Measurements from ENCODE around the gene INIP.
A peak's percentile ranks its signal among the peaks of the same experiment; 100 is the strongest.

The INIP gene, protein sequence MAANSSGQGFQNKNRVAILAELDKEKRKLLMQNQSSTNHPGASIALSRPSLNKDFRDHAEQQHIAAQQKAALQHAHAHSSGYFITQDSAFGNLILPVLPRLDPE

DNA sequence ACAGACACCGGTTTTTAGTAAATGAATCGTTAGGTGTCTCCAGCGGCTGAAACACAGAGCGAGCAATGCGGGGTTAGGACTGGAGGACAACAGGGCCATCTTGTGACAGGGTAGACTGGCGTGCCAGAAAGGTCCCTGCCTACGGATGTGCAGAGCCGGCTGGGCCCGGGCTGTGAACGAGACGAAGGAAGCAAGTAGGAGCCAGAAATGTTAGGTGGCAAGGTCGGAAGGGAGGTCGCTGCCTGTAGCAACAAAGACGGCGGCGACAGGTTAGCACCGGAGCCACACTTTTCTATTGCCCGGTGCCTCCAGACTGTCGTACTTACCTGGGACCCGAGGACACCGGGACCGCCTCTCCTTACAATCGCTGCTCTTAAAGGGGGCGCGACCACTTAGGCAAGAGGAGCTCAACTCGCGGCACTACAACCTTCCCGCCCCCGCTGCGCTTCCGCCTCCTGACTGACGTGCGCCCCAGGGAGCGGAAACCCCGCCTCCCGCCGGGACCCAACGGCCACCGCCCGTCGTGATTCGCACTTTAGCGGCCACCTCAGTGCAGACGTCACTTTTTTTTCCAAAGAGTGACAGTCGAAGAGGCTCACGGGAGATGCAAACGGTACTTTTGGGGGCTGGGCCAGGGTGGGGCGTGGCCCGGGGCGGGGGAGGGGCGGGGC is at the start of gene INIP:
Gene INIP (minus strand): TSS at position 457 of the 671 bp plus-strand sequence. CDS start 1,632 bp downstream, outside the sequence.
- peak; percentile 99 for DNase-seq

DNA sequence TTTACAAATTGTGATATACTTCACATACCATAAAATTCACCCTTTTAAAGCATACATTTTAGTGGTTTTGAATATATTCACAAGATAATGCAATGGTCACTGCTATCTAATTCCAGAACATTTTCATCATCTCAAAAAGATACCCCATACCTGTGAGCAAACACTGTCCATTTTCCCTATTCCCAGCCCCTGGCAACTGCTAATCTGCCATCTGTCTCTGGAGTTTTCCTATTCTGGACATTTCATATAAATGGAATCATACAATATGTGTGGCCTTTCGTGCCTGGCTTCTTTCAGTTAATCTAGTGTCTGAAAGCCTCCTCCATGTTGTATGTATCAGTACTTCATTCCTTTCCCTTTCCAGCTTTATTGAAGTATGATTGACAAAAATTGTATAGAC is 47.4 kb upstream of the INIP start:
- DNase-seq = no peak

DNA sequence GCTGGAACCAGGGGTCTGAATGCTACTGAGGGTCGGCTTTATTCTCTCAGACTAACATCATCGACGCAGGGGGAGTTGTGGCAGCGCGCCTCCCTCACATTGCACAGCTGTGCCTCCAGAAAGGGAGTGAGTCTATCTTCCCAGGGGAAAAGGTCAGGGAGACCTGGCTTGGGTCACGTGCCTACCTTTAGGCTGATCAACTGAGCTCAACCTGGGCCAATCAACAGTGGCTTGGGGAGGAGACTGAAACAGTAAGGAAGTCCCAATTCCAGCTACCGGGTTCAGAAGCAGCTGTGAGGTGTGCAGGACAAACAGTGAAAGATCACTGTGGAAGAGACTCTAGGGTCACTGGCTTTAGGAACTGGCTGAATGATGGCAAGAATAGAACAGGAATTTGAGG is 46.9 kb upstream of the INIP start:
- DNase-seq = peak; percentile 86

DNA sequence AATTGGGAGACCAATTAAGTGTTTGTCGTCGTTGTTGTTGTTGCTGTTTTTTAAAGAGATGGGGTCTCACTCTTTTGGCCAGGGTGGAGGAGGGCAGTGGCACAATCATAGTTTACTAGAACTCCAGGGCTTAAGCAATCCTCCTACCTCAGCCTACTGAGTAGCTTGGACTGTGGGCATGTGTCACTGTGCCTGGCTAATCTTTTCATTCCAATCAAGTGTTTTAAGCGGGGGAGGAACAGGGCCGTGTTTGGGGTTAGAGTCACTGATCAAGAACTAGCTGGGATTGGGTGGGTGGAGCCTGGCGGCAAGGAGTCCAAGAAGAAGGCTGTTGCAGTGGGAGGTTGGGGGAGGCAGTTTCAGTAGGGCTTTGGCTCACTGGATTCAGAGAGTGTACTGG is 46.4 kb upstream of the INIP start:
- DNase-seq = peak; percentile 85

DNA sequence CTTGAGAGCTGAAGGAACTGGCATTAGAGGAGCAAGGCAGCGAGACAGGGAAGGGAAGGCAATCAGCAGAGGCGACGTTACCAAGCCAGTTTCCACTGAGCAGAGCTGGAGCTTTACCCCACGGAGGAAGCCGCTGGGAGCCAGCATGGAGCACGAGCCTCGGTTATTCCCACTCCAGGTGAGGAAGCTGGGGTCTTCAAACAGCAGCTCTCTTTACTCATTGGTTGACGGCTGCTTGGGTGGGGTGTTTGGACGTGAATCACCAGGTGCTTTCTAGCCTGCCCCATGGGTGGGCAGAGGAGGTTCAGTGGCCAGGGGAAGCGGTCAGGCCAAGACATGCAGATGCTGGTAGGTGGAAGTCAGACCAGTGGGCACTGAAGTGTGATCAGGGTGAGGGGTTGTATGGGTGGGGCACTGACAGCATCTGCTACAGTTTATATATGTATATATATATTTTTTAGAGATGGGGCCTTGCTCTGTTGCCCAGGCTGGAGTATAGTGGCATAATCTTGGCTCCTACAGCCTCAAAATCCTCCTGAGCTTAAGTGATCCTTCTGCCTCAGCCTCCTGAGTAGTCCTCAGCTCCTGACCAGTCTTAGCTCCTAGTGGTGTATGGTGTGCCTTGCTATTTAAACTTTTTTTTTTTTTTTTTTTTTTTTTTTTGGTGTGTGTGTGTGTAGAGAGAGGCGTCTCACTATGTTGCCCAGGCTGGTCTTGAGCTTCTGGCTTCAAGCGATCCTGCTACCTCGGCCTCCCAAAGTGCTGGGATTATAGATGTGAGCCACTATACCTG is 45.0 kb upstream of the INIP start:
- DNase-seq = no peak

DNA sequence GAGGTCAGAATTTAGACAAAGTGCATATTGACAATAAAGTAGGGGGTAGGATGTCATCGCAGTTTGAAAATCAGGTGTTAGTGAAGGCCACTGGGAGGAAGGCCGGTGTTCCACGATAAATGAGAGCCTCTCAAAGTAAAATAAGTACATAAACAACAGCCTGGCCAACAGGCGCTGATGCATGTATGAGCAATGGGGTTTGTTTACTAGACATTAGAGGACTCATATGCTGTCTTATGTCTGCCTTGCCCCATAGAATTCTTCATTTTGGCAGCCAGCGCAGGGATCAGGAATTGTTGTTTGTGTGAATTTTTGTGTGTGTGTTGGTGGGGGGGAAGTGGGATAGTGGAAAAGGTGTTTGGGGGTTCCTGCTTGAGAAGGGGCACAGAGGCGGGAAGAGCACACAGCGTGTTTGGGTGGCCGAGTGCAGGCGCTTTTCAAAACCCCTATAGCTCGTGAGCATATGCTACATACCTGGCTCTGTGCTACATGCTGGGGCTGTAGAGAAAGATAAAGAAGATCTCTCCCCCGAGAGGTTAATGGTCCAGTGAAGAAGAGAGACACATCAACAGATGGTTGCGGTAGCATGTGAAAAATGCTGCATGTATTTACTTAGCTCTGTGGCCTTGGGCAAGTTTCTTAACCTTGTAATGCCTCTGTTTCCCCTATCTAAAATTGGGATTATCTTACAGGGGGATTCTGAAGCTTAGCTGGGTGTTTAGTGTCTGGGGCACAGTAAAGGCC is 44.2 kb upstream of the INIP start:
- no peak for DNase-seq

DNA sequence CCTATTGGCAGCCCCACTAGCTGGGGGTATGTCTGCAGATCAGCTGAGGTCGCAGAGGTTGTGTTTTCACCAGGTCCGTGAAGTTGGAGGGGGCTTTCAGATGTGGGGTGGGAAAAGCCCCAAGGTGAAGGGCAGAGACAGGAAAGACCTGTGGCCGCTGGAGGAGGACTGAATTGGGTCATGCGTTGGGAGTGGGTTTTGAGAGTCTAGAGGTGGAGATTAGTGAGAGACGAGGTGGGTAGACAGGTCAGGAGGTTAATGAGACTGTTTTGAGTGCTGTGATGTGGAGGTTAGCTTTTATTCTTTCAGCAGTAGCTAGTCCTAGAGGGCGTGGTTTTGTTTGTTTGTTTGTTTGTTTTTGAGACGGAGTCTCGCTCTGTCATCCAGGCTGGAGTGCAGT is 42.9 kb upstream of the INIP start:
- DNase-seq = no peak

DNA sequence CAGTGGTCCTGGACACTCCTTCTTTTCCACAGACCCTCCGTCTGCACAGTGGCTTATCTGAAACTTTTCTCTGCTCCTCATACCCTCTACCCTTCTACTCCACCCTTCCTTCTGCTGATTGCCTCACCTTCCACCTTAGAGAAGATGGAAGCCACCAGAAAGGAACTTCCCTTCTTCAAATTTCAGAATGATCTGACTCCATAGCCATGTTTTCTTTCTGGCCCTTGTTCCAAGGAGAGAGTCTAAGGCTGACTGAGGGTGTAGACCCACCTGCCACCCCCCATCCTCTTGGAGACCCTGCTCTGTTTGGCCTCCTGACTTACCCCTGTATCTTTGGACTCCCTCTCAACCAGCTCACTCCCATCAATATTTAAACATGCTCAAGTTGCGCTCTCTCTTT is 40.0 kb upstream of the INIP start:
- no peak for DNase-seq

DNA sequence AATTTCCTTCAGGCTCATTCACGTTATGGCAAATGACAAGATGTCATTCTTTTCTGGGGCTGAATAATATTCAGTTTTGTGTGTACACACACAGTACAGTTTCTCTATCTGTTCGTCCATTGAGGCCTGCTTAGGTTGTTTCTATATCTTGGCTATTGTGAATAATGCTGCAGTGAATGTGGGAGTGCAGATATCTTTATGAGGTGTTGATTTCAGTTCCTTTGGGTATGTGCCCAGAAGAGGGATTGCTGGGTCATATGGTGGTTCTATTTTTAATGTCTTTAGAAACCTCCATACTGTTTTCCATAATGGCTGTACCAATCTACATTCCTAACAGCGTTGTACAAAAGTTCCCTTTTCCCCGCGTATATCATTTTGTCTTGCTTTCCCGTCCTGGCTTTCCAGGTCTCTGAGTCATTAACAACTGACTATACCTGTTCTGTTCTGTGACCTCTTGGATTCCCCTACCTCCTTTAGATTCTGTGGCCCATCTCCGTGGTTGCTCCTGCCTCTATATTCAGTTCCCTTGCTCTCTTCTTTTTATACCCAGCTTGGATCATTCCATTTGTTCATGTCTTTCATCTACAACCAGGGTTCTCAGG is 39.5 kb upstream of the INIP start:
- no peak for DNase-seq

DNA sequence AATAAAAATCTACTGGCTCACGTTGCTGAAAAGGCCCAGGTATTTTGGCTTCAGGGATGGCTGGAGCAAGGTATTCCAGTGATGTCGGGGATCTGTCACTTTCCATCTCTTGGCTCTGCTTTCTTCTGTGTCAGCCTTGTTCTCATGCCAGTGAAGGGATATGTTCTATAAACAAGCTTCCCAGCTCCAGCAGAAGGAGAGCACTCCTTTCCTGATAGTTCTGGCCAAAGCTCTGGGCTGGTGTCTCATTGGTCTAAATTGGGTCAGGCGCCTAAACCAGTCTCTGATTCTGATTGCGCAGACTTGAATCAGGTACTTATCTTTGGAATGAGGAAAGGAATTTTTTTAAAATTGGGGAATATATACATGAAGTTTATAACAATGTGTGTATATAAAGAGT is 37.8 kb upstream of the INIP start:
- no peak for DNase-seq

DNA sequence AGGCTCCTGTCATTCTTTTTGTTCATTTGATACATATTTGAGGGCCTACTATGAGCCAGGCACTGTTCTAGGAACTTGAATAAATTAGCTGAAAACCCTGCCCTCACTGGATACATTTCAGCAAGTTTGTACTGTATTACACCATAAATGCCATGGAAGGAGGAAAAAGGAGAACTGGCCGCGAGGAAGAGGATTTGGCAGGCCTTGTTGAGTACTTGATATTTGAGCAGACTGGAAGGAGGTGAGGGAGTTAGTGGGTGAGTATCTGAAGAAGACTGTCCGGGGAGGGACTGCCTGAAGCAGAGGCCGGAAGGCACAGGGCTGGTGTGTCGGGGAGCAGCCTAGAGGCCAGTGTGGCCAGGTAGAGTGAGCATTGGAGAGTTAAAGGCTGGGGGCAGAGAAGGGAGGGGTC is 37.1 kb upstream of the INIP start:
- DNase-seq = no peak

DNA sequence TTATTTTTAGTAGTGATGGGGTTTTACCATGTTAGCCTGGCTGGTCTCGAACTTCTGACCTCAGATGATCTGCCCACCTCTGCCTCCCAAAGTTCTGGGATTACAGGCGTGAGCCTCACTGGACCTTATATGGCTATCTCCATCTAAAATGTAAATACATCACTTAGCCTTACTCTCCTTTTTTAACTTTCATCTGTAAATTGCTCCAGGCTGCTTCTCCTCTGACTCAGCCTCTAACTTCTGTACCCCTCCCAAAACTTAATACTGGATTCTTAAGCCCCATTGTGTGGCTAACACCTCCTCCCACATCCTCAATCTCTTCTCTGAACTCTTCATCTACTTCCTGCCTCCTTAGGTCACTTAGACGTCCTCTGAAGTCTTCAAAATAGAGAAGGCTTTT is 36.7 kb upstream of the INIP start:
- DNase-seq = peak; percentile 82

DNA sequence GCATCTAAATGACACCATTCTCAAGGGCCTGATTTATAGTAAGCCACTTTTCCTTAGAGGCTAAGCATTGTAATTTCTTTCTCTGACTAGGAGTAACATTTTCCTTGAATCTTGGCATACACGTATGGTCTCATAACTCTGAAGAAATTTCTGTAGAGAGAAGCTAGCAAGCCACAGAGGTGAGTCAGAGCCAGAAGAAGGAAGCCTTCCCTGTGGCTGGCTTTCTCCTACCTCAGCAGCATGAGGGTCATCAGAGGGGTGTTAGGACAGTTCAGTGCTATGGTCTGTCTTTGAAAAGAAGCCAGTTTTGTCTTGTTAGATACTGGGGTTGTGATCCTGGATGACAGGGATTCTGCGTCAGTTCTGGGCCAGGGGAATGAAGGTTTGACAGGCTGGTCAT is 35.8 kb upstream of the INIP start:
- peak; percentile 74 for DNase-seq

DNA sequence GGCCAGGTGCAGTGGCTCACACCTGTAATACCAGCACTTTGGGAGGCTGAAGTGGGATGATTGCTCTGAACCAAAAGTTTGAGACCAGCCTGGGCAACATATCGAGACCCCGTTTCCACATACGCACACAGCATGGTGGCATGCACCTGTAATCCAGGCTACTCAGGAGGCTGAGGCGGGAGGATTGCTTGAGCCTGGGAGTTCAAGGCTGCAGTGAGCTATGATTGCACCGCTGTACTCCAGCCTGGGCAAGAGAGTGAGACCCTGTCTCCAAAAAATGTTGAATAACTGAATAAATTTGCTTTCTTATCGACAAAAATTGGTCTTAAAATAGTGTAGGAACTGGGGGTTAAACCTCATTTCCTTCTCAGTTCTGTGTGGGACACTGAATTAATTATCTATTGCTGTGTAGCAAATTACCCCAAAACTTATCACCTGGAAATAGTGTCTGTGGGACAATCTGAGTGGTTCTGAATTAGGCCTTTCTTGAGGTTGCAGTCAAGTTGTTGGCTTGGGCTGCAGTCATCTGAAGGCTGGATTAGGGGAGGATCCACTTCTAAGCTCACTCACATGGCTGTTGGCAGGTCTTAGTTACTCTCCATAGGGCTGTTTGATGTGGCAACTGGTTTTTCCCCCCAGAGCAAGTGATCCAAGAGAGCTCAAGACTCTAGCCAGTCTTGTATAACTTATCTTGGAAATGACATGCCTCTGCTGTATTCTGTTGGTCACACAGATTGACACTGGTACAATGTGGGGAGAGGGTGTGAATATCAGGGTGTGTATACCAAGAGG is 34.6 kb upstream of the INIP start:
- no peak for DNase-seq

DNA sequence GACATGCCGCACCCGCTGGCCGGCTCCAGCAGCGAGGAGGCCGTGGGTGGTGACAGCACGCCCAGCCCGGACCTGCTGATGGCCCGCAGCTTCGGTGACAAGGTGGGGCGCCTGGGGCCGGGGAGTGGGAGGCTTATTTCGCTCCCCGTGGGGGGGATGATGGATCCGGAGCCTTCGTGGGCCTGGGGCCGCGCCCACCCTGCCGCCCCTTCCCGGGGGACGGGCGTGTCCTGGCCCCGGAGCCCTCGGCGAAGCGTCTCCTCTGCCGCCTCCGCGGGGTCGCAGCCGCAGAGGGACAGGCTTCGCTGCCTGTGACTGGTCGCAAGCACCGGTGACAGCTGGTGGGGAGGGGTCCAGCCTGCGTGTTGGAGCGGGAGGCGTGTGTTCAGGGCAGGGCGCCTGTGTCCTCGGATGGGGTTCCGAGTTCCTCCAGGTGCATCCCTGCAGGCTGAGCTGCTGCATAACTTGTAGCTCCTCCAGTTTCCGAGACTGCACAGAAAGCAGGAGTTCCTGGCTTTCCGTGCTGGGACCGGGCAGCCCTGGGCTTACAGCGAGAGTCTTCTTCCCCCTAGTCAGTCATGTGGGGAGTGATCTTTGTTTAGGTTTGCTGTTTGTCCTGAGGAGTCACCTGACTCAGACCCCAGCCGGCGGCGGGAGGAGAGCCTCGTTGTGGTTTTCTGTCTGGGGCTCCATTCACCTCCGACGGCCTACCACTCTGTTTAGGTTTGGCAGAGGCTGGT is 33.3 kb upstream of the INIP start:
- DNase-seq = peak; percentile 96

DNA sequence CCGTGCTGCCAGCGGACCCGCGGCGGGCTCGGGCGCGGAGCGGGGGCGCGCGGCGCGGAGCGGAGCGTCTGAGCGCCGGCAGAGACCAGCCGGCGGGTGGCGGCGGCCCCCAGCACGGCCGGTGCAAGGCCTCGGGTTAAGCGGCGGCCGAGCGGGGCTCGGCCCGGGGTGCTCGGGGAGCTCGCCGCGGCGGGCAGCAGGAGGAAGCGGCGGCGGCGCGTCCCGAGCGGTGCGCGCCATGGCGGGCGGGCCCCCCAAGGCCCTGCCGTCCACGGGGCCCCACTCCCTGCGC is 32.8 kb upstream of the INIP start:
- no peak for DNase-seq

DNA sequence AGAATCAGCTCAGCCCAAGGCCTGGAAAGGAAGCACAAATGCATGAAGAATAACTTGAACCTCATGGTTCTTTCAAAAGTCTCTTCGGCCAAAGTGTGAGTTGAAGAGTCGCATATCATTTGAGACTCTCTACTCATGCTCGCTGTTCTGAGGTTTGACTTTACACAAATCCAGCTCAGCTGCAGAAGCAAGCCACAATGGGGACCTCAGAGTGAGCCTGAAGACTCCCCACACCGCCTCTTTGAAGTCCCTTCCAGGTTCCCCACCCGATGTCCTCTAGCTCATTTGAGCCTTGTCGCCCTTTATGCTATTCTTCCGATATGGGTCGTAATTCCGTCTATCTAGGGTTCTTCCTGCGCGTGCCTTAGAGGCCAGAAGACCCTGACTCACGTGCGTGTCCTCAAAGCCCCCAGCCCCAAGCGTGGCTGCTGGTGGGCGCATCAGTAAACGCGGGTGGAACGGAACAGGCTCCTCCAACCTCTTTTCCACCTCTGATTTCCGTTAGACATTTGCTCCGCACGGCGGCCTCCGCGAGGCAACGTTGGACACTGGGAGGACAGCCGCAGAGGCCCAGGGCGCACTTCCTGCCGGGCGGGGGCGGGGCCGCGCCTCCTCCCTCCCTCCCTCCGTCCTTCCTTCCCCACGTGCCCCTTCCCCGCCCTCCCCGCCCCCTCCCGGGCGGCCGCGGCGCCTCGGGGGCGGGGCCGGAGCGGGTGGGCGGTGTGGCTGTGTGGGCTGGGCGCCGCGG is 32.3 kb upstream of the INIP start, which contains the start of gene SNX30:
Gene SNX30 (plus strand): TSS at position 745 of the 748 bp plus-strand sequence. CDS start 242 bp downstream, outside the sequence.
- peak; percentile 96 for DNase-seq

DNA sequence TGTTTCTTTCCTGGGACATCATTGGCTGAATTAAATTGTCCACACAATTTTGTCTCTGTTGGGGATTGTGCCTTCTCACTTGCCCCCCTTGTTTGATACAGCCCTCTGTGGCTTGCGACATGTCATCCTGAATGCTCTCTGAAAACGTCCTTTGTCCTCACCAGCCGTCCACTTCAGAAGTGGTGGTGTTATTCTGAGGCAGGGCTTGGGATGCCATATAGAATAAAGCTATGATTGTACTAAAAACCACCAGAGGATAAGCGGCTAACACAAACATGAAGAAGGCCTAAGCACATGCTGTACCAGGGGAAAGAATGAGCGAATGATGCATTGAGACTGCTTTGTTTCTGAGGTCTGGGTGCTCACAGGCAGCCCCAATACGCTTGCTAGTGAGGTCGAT is 29.2 kb upstream of the INIP start:
- DNase-seq = no peak

DNA sequence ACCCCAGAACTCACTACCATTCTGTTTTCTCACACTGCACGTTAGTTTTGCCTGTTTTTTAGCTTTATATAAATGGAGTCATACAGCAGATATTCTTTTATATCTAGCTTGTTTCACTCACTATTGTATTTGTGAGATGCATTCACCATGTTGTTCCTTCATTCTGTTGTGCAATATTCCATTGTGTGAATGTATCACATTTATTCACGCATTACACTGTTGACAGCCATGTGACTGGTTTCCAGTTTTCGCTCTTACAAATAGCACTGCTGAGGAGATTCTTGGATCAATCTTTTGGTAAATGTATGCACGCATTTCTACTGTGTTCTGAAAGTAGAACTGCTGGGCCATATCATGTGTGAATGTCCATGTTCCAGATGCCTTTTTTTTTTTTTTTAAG is 26.3 kb upstream of the INIP start:
- DNase-seq = no peak

DNA sequence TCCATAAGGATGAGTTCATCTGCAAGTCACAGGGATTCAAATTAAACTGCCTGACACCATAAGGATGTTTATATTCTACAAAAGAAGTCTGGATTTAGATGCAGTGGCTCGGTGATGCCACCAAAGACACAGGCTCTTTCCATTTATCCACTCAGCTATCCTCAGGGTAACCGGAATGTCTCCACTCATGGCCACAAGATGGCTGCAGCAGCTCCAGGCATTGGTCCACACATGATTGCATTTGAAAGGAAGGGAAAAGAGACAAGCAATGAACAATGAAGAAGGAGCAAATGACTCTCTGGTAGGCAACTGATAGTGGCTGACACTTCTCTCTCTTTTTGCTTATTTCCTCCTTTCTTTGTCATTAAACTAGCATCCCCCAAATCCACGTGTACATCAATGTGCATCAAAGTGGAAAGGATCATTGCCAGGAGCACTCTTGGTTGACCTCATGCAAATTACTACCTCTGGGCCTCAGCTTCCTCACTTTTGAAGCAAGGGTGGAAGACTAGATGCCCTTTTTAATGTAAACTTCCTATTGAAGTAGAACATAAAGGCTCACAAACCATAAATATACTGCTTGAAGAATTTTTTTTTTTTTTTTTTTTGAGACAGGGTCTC is 25.4 kb upstream of the INIP start:
- DNase-seq = no peak

All from islet precursor cell (in vitro differentiated cells).